Neural cell (in vitro differentiated cells): Measurements from ENCODE around the gene WDR20. TPM values are rescaled to one million over a fixed set of nuclear protein-coding genes. Genes with fewer than 3 reads are reported as not detected.

Source experiments
- H2AFZ ChIP-seq: fragments of 200-600, 300-800 bp; sonication (generic), shearing (Covaris generic); 2 replicates; pipeline ENCODE4 v1.6.0; 2014; ENCODE audit warnings: low read depth, mild to moderate bottlenecking, antibody characterized with exemption, low read length, moderate library complexity
- H3F3A ChIP-seq: fragments of 200-600 bp; shearing (Covaris generic); 2 replicates; pipeline ENCODE4 v1.6.1; 2016; ENCODE audit warnings: mild to moderate bottlenecking, moderate library complexity, mixed read lengths, antibody characterized with exemption, low read length; ENCODE audit not compliant: insufficient read depth, poor library complexity, severe bottlenecking
- H3K27ac ChIP-seq: fragments of 200-600, 300-800 bp; sonication (generic), shearing (Covaris generic); 2 replicates; pipeline ENCODE4 v1.5.1; 2014; ENCODE audit warnings: mild to moderate bottlenecking, low read length, moderate library complexity
- H3K27me3 ChIP-seq: fragments of 300-800, 200-600 bp; sonication (generic), shearing (Covaris generic); 2 replicates; pipeline ENCODE4 v1.6.0; 2014; ENCODE audit warnings: mild to moderate bottlenecking, low read depth, low read length, moderate library complexity; ENCODE audit not compliant: insufficient read depth
- H3K36me3 ChIP-seq: fragments of 300-800, 200-600 bp; sonication (generic), shearing (Covaris generic); 2 replicates; pipeline ENCODE4 v1.5.1; 2014; ENCODE audit warnings: mild to moderate bottlenecking, antibody characterized with exemption, low read length, moderate library complexity; ENCODE audit not compliant: insufficient read depth
- H3K4me2 ChIP-seq: fragments of 300-800, 200-600 bp; sonication (generic), shearing (Covaris generic); 2 replicates; pipeline ENCODE4 v1.6.0; 2014; ENCODE audit warnings: mild to moderate bottlenecking, low read length
- H3K4me3 ChIP-seq: fragments of 300-800, 200-600 bp; sonication (generic), shearing (Covaris generic); 2 replicates; pipeline ENCODE4 v1.5.1; 2014; ENCODE audit warnings: mild to moderate bottlenecking, low read length, moderate library complexity
- H3K79me2 ChIP-seq: fragments of 200-600 bp; shearing (Covaris generic); replicated peaks from 2 replicates; pipeline ENCODE4 v1.6.0; 2014; ENCODE audit warnings: mild to moderate bottlenecking, low read length, moderate library complexity; ENCODE audit not compliant: insufficient read depth
- H3K9ac ChIP-seq: fragments of 300-800, 200-600 bp; sonication (generic), shearing (Covaris generic); 2 replicates; pipeline ENCODE4 v1.6.1; 2016; ENCODE audit warnings: mild to moderate bottlenecking, low read length, mixed read lengths
- H3K9me2 ChIP-seq: fragments of 200-600 bp; shearing (Covaris generic); 2 replicates; pipeline ENCODE4 v1.6.1; 2016; ENCODE audit warnings: mild to moderate bottlenecking, low read length, mixed read lengths; ENCODE audit not compliant: insufficient read depth
- H3K9me3 ChIP-seq: fragments of 200-600, 300-800 bp; sonication (generic), shearing (Covaris generic); 2 replicates; pipeline ENCODE4 v1.6.1; 2016; ENCODE audit warnings: mild to moderate bottlenecking, mixed run types, low read length, moderate library complexity, mixed read lengths
- H4K20me1 ChIP-seq: fragments of 200-600 bp; shearing (Covaris generic); 2 replicates; pipeline ENCODE4 v1.6.1; 2016; ENCODE audit warnings: mild to moderate bottlenecking, mixed run types; ENCODE audit not compliant: insufficient read depth
- CTCF ChIP-seq: fragments of 450-650 bp; IDR thresholded peaks from 2 replicates; pipeline ENCODE4 v1.5.1; 2014; ENCODE audit warnings: antibody characterized with exemption, mild to moderate bottlenecking, moderate library complexity; ENCODE audit not compliant: poor library complexity, severe bottlenecking
- EP300 ChIP-seq: fragments of 450-650 bp; conservative IDR thresholded peaks from 2 replicates; pipeline ENCODE4 v1.6.1; 2014; ENCODE audit warnings: antibody characterized with exemption, mild to moderate bottlenecking, moderate library complexity; ENCODE audit not compliant: poor library complexity, severe bottlenecking
- EZH2 ChIP-seq: fragments of 200-600, 300-800 bp; shearing (Covaris generic), sonication (generic); IDR thresholded peaks from 2 replicates; pipeline ENCODE4 v1.6.1; 2014; ENCODE audit warnings: antibody characterized with exemption, low read length, borderline replicate concordance, mild to moderate bottlenecking; ENCODE audit not compliant: insufficient read depth, poor library complexity, severe bottlenecking
- MXI1 ChIP-seq: fragments of 450-650 bp; conservative IDR thresholded peaks from 2 replicates; pipeline ENCODE4 v1.6.1; 2014; ENCODE audit warnings: antibody characterized with exemption, mild to moderate bottlenecking; ENCODE audit not compliant: poor library complexity, severe bottlenecking
- POLR2AphosphoS5 ChIP-seq: IDR thresholded peaks from 2 replicates; pipeline ENCODE4 v1.6.1; 2012
- RAD21 ChIP-seq: fragments of 450-650 bp; conservative IDR thresholded peaks from 2 replicates; pipeline ENCODE4 v1.6.1; 2014; ENCODE audit warnings: antibody characterized with exemption, mild to moderate bottlenecking, moderate library complexity
- REST ChIP-seq: IDR thresholded peaks from 2 replicates; pipeline ENCODE4 v1.6.1; 2012; ENCODE audit warnings: borderline replicate concordance
- SMC3 ChIP-seq: fragments of 450-650 bp; conservative IDR thresholded peaks from 2 replicates; pipeline ENCODE4 v1.6.1; 2014; ENCODE audit warnings: antibody characterized with exemption, mild to moderate bottlenecking, moderate library complexity; ENCODE audit not compliant: poor library complexity
- TAF1 ChIP-seq: IDR thresholded peaks from 2 replicates; pipeline ENCODE4 v1.6.1; 2012; ENCODE audit warnings: low read depth
- polyA plus RNA-seq: library from polyadenylated mRNA; depleted of rRNA; stranded (reverse); fragments of >200 nt; gene quantifications from 2 replicates; pipeline ENCODE4 v1.2.3, GENCODE V29; 2014

WDR20 gene
- polyA plus RNA-seq, 1 donor from 2014 or later = 28.6 TPM

GRCh38 chr14:102121567-102121966 is 18.1 kb upstream of the WDR20 start:
- H3K79me2 ChIP-seq = no peaks in the 10 kb centered on the region
- TF ChIP-seq CTCF = no peak
- no peaks in the 10 kb centered on the region for H3F3A ChIP-seq
- H3K27me3 ChIP-seq = no peaks in the 10 kb centered on the region
- no peaks in the 10 kb centered on the region for H4K20me1 ChIP-seq
- H2AFZ ChIP-seq = no peak overlapping the region
- no peak overlapping the region for H3K4me2 ChIP-seq
- no peaks in the 10 kb centered on the region for H3K36me3 ChIP-seq
- H3K27ac ChIP-seq = no peak overlapping the region
- H3K9me3 ChIP-seq = no peaks in the 10 kb centered on the region
- H3K4me3 ChIP-seq = no peak overlapping the region
- H3K9ac ChIP-seq = no peak overlapping the region
- no peaks in the 10 kb centered on the region for H3K9me2 ChIP-seq

GRCh38 chr14:102124419-102124818 is 15.3 kb upstream of the WDR20 start:
- H3K4me2 ChIP-seq = no peak overlapping the region
- no peaks in the 10 kb centered on the region for H3K9me2 ChIP-seq
- H3K79me2 ChIP-seq = no peaks in the 10 kb centered on the region
- H3K27me3 ChIP-seq = no peaks in the 10 kb centered on the region
- TF ChIP-seq TAF1 = no peak
- TF ChIP-seq MXI1 = no peak
- TF ChIP-seq RAD21 = no peak
- no peak for TF ChIP-seq EP300
- TF ChIP-seq SMC3 = no peak
- no peak for TF ChIP-seq CTCF
- TF ChIP-seq POLR2AphosphoS5 = no peak
- no peak for TF ChIP-seq REST
- no peak for TF ChIP-seq EZH2
- no peak overlapping the region for H3K9ac ChIP-seq
- no peak overlapping the region for H3K27ac ChIP-seq
- H3K36me3 ChIP-seq = no peaks in the 10 kb centered on the region
- H3K4me3 ChIP-seq = no peak overlapping the region
- no peaks in the 10 kb centered on the region for H4K20me1 ChIP-seq
- no peaks in the 10 kb centered on the region for H3F3A ChIP-seq
- no peak overlapping the region for H2AFZ ChIP-seq
- H3K9me3 ChIP-seq = no peaks in the 10 kb centered on the region
